Thyroid gland (tissue), 4 donors: ENCODE measurements around the gene STARD6. TPM values are rescaled to one million over a fixed set of nuclear protein-coding genes. Genes with fewer than 3 reads are reported as not detected.
A peak's percentile ranks its signal among the peaks of the same experiment; 100 is the strongest.

Experiments
- DNase-seq, 2 donors: peaks; one replicate each; pipeline ENCODE4 v3.0.0-alpha.2; 2019
- H3K27ac ChIP-seq, 3 donors: fragments of 200-600 bp; sonication (generic); 1 replicate in 2 of 3; 2 replicates in 1 of 3; pipeline ENCODE4 v1.5.1; 2016 to 2019; ENCODE audit warnings: mild to moderate bottlenecking in 1 of 3, moderate library complexity in 1 of 3
- H3K27me3 ChIP-seq: fragments of 200-600 bp; sonication (generic); one replicate; pipeline ENCODE4 v1.5.1; 2019
- H3K36me3 ChIP-seq, 2 donors: fragments of 200-600 bp; sonication (generic); one replicate each; pipeline ENCODE4 v1.5.1; 2016 to 2019
- H3K4me1 ChIP-seq, 2 donors: fragments of 200-600 bp; sonication (generic); one replicate each; pipeline ENCODE4 v1.5.1; 2017 to 2019
- H3K4me3 ChIP-seq, 3 donors: fragments of 200-600 bp; sonication (generic); replicated peaks in 1 of 3; 1 replicate in 2 of 3; 2 replicates in 1 of 3; pipeline ENCODE4 v1.5.1; 2016; ENCODE audit warnings: mild to moderate bottlenecking in 1 of 3
- H3K9me3 ChIP-seq: fragments of 200-600 bp; sonication (generic); one replicate; pipeline ENCODE4 v1.5.1; 2017
- CTCF ChIP-seq, 6 experiments: fragments of 200-600 bp in 3 of 6; fragments of 450-650 bp in 3 of 6; sonication (generic) in 3 of 6; IDR thresholded peaks; one replicate each; pipeline ENCODE4 v1.5.1; 2016 to 2019; ENCODE audit warnings: antibody characterized with exemption in 6 of 6, mild to moderate bottlenecking in 2 of 6, inconsistent platforms in 1 of 6, moderate library complexity in 1 of 6
- POLR2A ChIP-seq, 2 donors: fragments of 450-650 bp; IDR thresholded peaks; one replicate each; pipeline ENCODE4 v1.6.1; 2017; ENCODE audit warnings: antibody characterized with exemption in 2 of 2, mild to moderate bottlenecking in 2 of 2, moderate library complexity in 1 of 2
- WGBS, 2 donors: methylation state at CpG; one replicate each; pipeline ENCODE4 v1.1.5; 2017; 5-methylcytosine and 5-hydroxymethylcytosine counted together
- intact Hi-C: fragments of 100-400 bp; cut with DNase I; formaldehyde crosslinking; loops from one replicate; pipeline ENCODE4 v1.15.1; 2023
- total RNA-seq, 4 donors: library from RNA; depleted of rRNA; stranded (reverse); fragments of >200 nt; gene quantifications; one replicate each; pipeline ENCODE4 v1.2.3, GENCODE V29; 2016

Gene STARD6
- not detected for total RNA-seq

GRCh38 chr18:54357660-54358494 lies at the start of gene STARD6, which contains the start of gene C18orf54:
STARD6 (minus strand) TSS chr18:54357858; CDS start chr18:54354573, 3,285 bp downstream.
C18orf54 (plus strand) TSS chr18:54357906; CDS start chr18:54360573, 2,667 bp downstream.
- peak within 1 kb of the TSS; percentile 51 to 71 (median 66) for H3K4me3 ChIP-seq
- H3K9me3 ChIP-seq, result no peaks in the 10 kb centered on the region
- intact Hi-C loops, result no loop called here
- DNase-seq, result peak; percentile 78 to 81
- TF ChIP-seq CTCF (IDR thresholded peaks at IDR 0.05) (peak in 3 of 6 experiments; percentile 8 to 34 (median 22)), POLR2A (IDR thresholded peaks at IDR 0.05) (peak in 1 of 2 donors; percentile 53)
- 0% methylated on average over 43 to 58 of the region's 62 CpGs for WGBS, 2 donors
- no peaks in the 10 kb centered on the region for H3K36me3 ChIP-seq
- H3K27ac ChIP-seq, result peak within 1 kb of the TSS in 1 of 3 donors; percentile 44
- peaks cover 7 to 10% of the 10 kb centered on the region in 2 donors for H3K4me1 ChIP-seq
- H3K27me3 ChIP-seq, result no peaks in the 10 kb centered on the region

- Histone ChIP-seq H3K9me3 (no peaks in the 10 kb centered on the region), H3K27me3 (no peaks in the 10 kb centered on the region), H3K4me1 (no peaks in the 10 kb centered on the region), H3K36me3 (no peaks in the 10 kb centered on the region), H3K4me3 (no peak overlapping the region), H3K27ac (no peak overlapping the region)
- TF ChIP-seq CTCF (IDR thresholded peaks at IDR 0.05) (no peak), POLR2A (IDR thresholded peaks at IDR 0.05) (no peak)
- no peak for DNase-seq
- intact Hi-C loops, result no loop called here
Measured at GRCh38 chr18:54405290-54405689, 47.6 kb upstream of the STARD6 start.

- intact Hi-C loops, result no loop called here
- Histone ChIP-seq H3K4me1 (no peaks in the 10 kb centered on the region), H3K4me3 (no peak overlapping the region), H3K27me3 (no peaks in the 10 kb centered on the region), H3K36me3 (no peaks in the 10 kb centered on the region), H3K27ac (no peak overlapping the region), H3K9me3 (no peaks in the 10 kb centered on the region)
- 73 to 85% methylated on average over 1 of the region's 1 CpG for WGBS, 2 donors
- no peak for DNase-seq
- TF ChIP-seq POLR2A (IDR thresholded peaks at IDR 0.05), result no peak
- no peak for TF ChIP-seq CTCF (IDR thresholded peaks at IDR 0.05)
Measured at GRCh38 chr18:54396760-54397159, 39.1 kb upstream of the STARD6 start.

GRCh38 chr18:54393648-54394294 lies 36.1 kb upstream of the STARD6 start:
- H3K27me3 ChIP-seq, result no peaks in the 10 kb centered on the region
- H3K36me3 ChIP-seq, result no peaks in the 10 kb centered on the region
- intact Hi-C loops, result no loop called here
- H3K9me3 ChIP-seq, result no peaks in the 10 kb centered on the region
- H3K27ac ChIP-seq, result no peak overlapping the region
- no peak for DNase-seq
- WGBS, 2 donors, result 75 to 78% methylated on average over 1 of the region's 1 CpG
- no peak overlapping the region for H3K4me3 ChIP-seq
- no peak for TF ChIP-seq POLR2A (IDR thresholded peaks at IDR 0.05)
- no peak for TF ChIP-seq CTCF (IDR thresholded peaks at IDR 0.05)
- H3K4me1 ChIP-seq, result no peaks in the 10 kb centered on the region

GRCh38 chr18:54392543-54393023 lies 34.9 kb upstream of the STARD6 start:
- no peak for DNase-seq
- intact Hi-C loops, result no loop called here
- no peaks in the 10 kb centered on the region for H3K9me3 ChIP-seq
- TF ChIP-seq POLR2A (IDR thresholded peaks at IDR 0.05), result no peak
- peak; percentile 35 to 71 (median 60) for TF ChIP-seq CTCF (IDR thresholded peaks at IDR 0.05)
- WGBS, 2 donors, result 32 to 33% methylated on average over 3 of the region's 3 CpGs
- H3K27ac ChIP-seq, result no peak overlapping the region
- no peaks in the 10 kb centered on the region for H3K36me3 ChIP-seq
- H3K27me3 ChIP-seq, result no peaks in the 10 kb centered on the region
- H3K4me3 ChIP-seq, result no peak overlapping the region
- no peaks in the 10 kb centered on the region for H3K4me1 ChIP-seq
